ENCODE measurements around the gene DHX16. TPM values are rescaled to one million over a fixed set of nuclear protein-coding genes. Genes with fewer than 3 reads are reported as not detected.

The DHX16 gene
- total and polyA plus RNA-seq, 9 of the 15 experiments (the other 6 are each of a cell fraction or from before 2014, with no cell fraction given): 14.6 to 66.1 (median 47.5) TPM

- TF ChIP-seq ID3 (CRISPR knock-in tag; IDR thresholded peaks at IDR 0.05) (no peak), ID3 (tag; IDR thresholded peaks at IDR 0.05) (0 out of 2 replicates have a peak, but pooled peaks have one; percentile 1), NRF1 (conservative IDR thresholded peaks at IDR 0.05 in 1 of 2, IDR thresholded peaks at IDR 0.05 in 1 of 2) (peak; percentile 84 to 85), TCF7L2 (IDR thresholded peaks at IDR 0.05; ENCODE audit: low read depth, low read length) (no peak), FOSL1 (tag; conservative IDR thresholded peaks at IDR 0.05) (0 out of 2 replicates have a peak, but pooled peaks have one; percentile 11), TEAD4 (IDR thresholded peaks at IDR 0.05; ENCODE audit: low read length) (peak; percentile 31; the same call in 1 of the 2 replicates), TEAD4 (CRISPR knock-in tag; IDR thresholded peaks at IDR 0.05; ENCODE audit: borderline replicate concordance) (no peak), E2F8 (IDR thresholded peaks at IDR 0.05; ENCODE audit: low read depth, partially characterized antibody) (peak; percentile 58), CXXC5 (CRISPR knock-in tag; IDR thresholded peaks at IDR 0.05) (peak; percentile 86), ETV5 (CRISPR knock-in tag; IDR thresholded peaks at IDR 0.05; ENCODE audit: low read depth) (0 out of 2 replicates have a peak, but pooled peaks have one; percentile 50), U2AF1 (optimal IDR thresholded peaks at IDR 0.05; ENCODE audit: low read depth, low read length) (no peak), MLX (CRISPR knock-in tag; conservative IDR thresholded peaks at IDR 0.05) (0 out of 4 replicates have a peak, but pooled peaks of 1 of the 2 experiments have one; percentile 36), BRD9 (IDR thresholded peaks at IDR 0.05; ENCODE audit: low read depth, partially characterized antibody) (peak; percentile 76), HDGF (IDR thresholded peaks at IDR 0.05) (peak; percentile 82; the same call in 1 of the 2 replicates), PHF20 (IDR thresholded peaks at IDR 0.05; ENCODE audit: partially characterized antibody) (no peak), PHF8 (IDR thresholded peaks at IDR 0.05; ENCODE audit: borderline replicate concordance, low read length) (peak; percentile 56; the same call in 1 of the 2 replicates), JUN (IDR thresholded peaks at IDR 0.05; ENCODE audit: borderline replicate concordance, low read depth, low read length) (no peak; the same call in 1 of the 2 replicates), JUN (CRISPR knock-in tag; IDR thresholded peaks at IDR 0.05; ENCODE audit: borderline replicate concordance) (no peak), KAT7 (CRISPR knock-in tag; IDR thresholded peaks at IDR 0.05; ENCODE audit: borderline replicate concordance) (0 out of 2 replicates have a peak, but pooled peaks have one; percentile 80), HDAC1 (IDR thresholded peaks at IDR 0.05) (peak in 1 of 2 experiments; percentile 84; a peak in 2 of 4 replicates), DIDO1 (tag; IDR thresholded peaks at IDR 0.05; ENCODE audit: low read depth) (peak; percentile 27; the same call in 1 of the 2 replicates), JUND (IDR thresholded peaks at IDR 0.05; ENCODE audit: borderline replicate concordance, low read depth, low read length) (peak; percentile 16; the same call in 1 of the 2 replicates), JUND (tag; IDR thresholded peaks at IDR 0.05; ENCODE audit: borderline replicate concordance, low read depth, low read length) (0 out of 3 replicates have a peak, but pooled peaks have one; percentile 6), RHOXF2B (CRISPR knock-in tag; conservative IDR thresholded peaks at IDR 0.05) (0 out of 2 replicates have a peak, but pooled peaks have one; percentile 60)
Observed at GRCh38 chr6:30690403-30691207, 17.8 kb upstream of the DHX16 start, which contains the start of gene NRM (continued).

Data from K562 (cell line).